Measurements from ENCODE around the gene SLC37A3.

- TF ChIP-seq CTCF (IDR thresholded peaks at IDR 0.05), result no peak
- TF ChIP-seq POLR2A (IDR thresholded peaks at IDR 0.05), result no peak
Measured at GRCh38 chr7:140317597-140317996, 80.7 kb downstream of the SLC37A3 start.
